Activated naive CD8-positive, alpha-beta T cell treated with anti-CD3 and anti-CD28 coated beads, Interleukin-2, amount 10 ng/mL, durations not matched to agents 7 days and 5 days (primary cell): Measurements from ENCODE around the gene FUS. TPM values are rescaled to one million over a fixed set of nuclear protein-coding genes. Genes with fewer than 3 reads are reported as not detected.
A peak's percentile ranks its signal among the peaks of the same experiment; 100 is the strongest.

Source experiments
- ATAC-seq: fragments of 150-1000 bp; cut with Tn5 transposase; one replicate; pipeline ENCODE4 v1.10.0; 2021; ENCODE audit warnings: low read depth, moderate library complexity
- POLR2A ChIA-PET: fragments of 350-600 bp; sonication (Branson Sonifier 250); formaldehyde crosslinking; loops from one replicate; lab custom pipeline; 2021; ENCODE audit warnings: antibody characterized with exemption; lab: Charles Lee
- DNase-seq: peaks from one replicate; pipeline ENCODE4 v3.0.0; 2021
- H3K27ac Mint-ChIP-seq: one replicate; pipeline ENCODE4 v1.8.0; 2022; ENCODE audit warnings: mild to moderate bottlenecking, mixed read lengths
- H3K27me3 Mint-ChIP-seq: one replicate; pipeline ENCODE4 v1.8.0; 2022; ENCODE audit warnings: mild to moderate bottlenecking, moderate library complexity, mixed read lengths
- H3K36me3 Mint-ChIP-seq: one replicate; pipeline ENCODE4 v1.8.0; 2021; ENCODE audit warnings: mild to moderate bottlenecking, mixed read lengths
- H3K4me1 Mint-ChIP-seq: one replicate; pipeline ENCODE4 v1.8.0; 2021; ENCODE audit warnings: mixed read lengths
- H3K4me3 Mint-ChIP-seq: one replicate; pipeline ENCODE4 v1.8.0; 2022; ENCODE audit warnings: mild to moderate bottlenecking, moderate library complexity, mixed read lengths
- H3K9me3 Mint-ChIP-seq: one replicate; pipeline ENCODE4 v1.8.0; 2021; ENCODE audit warnings: mixed read lengths
- total RNA-seq, 2 experiments: library from RNA; stranded (reverse); gene quantifications; one replicate each; pipeline ENCODE4 v1.2.3, GENCODE V29; 2021

FUS gene
- total RNA-seq = 100 to 1,000 TPM; 540 to 618 TPM

DNA sequence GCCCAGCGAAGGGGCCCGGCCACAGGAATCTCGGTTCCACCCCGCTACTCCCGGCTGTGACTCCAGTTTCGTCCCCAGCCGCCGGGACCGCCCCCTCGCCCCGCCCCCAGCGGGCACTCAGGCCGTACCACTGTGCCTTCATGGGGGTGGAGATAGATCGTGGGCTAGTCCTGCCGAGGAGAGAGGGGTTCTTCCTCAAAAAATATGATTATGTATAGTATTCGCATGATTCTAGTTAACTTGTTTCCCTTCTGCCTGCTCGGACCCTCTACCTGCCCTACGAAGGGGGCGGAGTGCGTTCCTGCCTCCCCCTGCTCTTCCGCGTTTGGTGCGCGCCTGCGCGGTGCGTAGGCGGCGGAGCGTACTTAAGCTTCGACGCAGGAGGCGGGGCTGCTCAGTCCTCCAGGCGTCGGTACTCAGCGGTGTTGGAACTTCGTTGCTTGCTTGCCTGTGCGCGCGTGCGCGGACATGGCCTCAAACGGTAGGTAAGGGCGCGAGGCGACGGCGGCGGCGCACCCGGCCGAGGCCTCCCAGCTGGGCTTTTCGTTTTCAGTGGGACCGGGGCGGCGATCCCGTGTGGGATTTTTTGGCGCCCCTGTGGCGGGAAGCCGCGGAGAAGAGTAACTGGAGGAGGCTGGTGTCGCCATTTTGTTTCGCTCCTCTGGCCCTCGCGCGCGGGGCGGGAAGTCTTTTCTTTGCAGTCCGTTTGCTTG lies at the start of gene FUS:
Gene FUS (plus strand): TSS at position 393 of the 713 bp plus-strand sequence. CDS start 76 bp downstream, at position 469.
- peak within 1 kb of the TSS; percentile 99 for H3K4me3 Mint-ChIP-seq
- H3K9me3 Mint-ChIP-seq = no peaks in the 10 kb centered on the region
- H3K4me1 Mint-ChIP-seq = peaks cover 44% of the 10 kb centered on the region
- DNase-seq (peak; percentile 96), ATAC-seq (peak; percentile 60)
- POLR2A ChIA-PET = interaction anchor here (0.6 to 5.9 kb wide), 57 partner anchors 8 to 693 kb away, joined by 3 to 138 read pairs (median 5); partner anchors contain the start of genes ARMC5, HSD3B7, ITGAX and KAT8
- H3K27me3 Mint-ChIP-seq = no peaks in the 10 kb centered on the region
- H3K36me3 Mint-ChIP-seq = peaks cover 36% of the 10 kb centered on the region
- peak within 1 kb of the TSS; percentile 97 for H3K27ac Mint-ChIP-seq

DNA sequence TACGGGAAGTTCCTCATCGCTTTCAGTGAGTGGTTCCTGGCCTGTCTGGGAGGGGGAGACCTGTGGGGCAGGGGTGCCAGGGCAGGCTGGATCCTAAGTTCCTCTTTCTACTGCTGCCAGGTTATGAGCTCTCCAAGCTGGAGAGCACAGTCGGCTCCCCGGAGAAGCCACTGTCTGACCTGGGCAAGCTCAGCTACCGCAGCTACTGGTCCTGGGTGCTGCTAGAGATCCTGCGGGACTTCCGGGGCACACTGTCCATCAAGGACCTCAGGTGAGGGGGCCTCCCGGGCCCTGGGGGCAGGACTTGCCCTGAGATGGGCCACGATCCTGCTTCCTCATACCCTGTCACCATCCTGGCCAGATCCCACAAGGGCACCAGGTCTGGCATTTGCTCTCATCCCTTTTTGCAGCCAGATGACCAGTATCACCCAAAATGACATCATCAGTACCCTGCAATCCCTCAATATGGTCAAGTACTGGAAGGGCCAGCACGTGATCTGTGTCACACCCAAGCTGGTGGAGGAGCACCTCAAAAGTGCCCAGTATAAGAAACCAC lies 49.5 kb upstream of the FUS start:
- DNase-seq (no peak), ATAC-seq (no peak)
- Mint-ChIP-seq H3K36me3 (peaks cover 4% of the 10 kb centered on the region), H3K27ac (no peak overlapping the region), H3K4me3 (no peak overlapping the region), H3K9me3 (no peaks in the 10 kb centered on the region), H3K4me1 (peaks cover 5% of the 10 kb centered on the region), H3K27me3 (no peaks in the 10 kb centered on the region)
- POLR2A ChIA-PET = interaction anchor here (1.0 to 3.9 kb wide), 2 partner anchors 12 to 13 kb away, joined by 3 to 12 read pairs; partner anchors contain the start of gene KAT8

DNA sequence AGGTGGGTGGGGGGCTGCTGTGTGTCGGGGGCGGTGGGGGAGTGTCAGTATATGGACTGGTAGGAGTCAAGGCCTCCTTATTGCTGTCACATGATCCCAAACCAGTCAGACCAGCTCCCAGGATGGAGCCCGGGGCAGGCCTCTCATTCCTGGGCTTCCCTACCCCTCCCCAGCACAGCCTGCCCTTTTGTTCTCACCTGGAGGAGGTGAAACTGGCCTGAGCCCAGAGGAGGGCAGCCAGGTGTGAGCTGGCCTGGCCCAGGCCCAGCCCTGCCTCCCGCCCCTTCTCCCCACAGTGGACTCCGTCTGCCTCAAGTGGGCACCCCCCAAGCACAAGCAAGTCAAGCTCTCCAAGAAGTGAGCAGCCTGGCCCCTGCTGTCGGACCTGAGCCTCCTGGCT lies 49.0 kb upstream of the FUS start:
- Mint-ChIP-seq H3K36me3 (peaks cover 4% of the 10 kb centered on the region), H3K27ac (no peak overlapping the region), H3K27me3 (no peaks in the 10 kb centered on the region), H3K4me3 (no peak overlapping the region), H3K4me1 (peaks cover 5% of the 10 kb centered on the region), H3K9me3 (no peaks in the 10 kb centered on the region)
- no peak for DNase-seq
- no peak for ATAC-seq
- POLR2A ChIA-PET = interaction anchor here (3.9 kb wide), 1 partner anchor 14 kb away, joined by 12 read pairs; the partner anchor contains the start of gene KAT8

DNA sequence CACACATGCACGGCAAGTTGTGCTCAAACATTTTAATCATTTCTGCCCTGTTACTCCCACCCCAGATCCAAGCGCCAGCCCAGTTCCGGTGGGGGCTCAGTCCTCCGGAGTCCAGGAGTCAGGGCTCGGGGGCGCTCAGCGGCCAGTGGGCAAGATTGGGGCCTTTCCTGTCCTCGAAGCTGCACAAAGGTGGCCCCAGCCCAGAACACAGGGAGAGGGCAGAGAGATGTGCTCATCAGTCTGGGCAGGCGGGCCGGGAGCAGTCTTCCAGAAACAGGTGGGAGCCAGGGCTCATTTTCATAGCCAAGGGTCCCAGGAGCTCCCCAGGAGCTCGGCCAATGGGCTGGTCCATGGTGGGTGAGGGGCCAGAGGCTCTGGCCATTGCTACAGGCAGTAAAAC lies 48.5 kb upstream of the FUS start:
- POLR2A ChIA-PET = interaction anchor here (3.9 kb wide), 1 partner anchor 14 kb away, joined by 12 read pairs; the partner anchor contains the start of gene KAT8
- no peaks in the 10 kb centered on the region for H3K9me3 Mint-ChIP-seq

DNA sequence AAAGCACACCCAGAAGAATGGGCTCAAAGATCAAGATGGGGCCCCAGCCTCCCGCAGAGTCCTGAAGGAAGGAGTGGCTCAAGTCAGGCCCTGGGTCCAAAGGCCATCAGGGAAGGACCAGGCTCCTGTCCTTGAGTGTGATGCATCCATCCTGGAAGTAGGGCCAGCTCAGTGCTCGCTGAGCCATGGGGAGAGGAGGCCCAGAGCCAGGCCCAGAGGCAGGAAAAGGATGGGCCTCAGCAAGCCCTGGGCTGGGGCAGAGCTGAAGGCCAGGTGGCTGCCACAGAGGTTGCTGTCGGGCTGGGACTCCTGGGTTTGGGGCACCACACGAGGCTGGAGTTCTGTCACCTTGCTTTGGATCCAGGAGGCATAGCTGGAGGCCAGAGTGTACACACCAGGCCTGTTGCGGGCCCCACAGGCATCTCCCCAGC lies 48.1 kb upstream of the FUS start:
- no peak for ATAC-seq
- Mint-ChIP-seq H3K27ac (no peak overlapping the region), H3K36me3 (no peaks in the 10 kb centered on the region), H3K4me1 (peaks cover 5% of the 10 kb centered on the region), H3K4me3 (no peak overlapping the region), H3K27me3 (no peaks in the 10 kb centered on the region), H3K9me3 (no peaks in the 10 kb centered on the region)
- POLR2A ChIA-PET = interaction anchor here (3.9 kb wide), 1 partner anchor 15 kb away, joined by 12 read pairs; the partner anchor contains the start of gene KAT8
- no peak for DNase-seq

More for the DNA sequence above, 48.5 kb upstream of the FUS start:
- DNase-seq = no peak
- H3K36me3 Mint-ChIP-seq = peaks cover under 1% of the 10 kb centered on the region
- no peak for ATAC-seq
- H3K4me3 Mint-ChIP-seq = no peak overlapping the region
- H3K27me3 Mint-ChIP-seq = no peaks in the 10 kb centered on the region
- H3K27ac Mint-ChIP-seq = no peak overlapping the region
- H3K4me1 Mint-ChIP-seq = peaks cover 5% of the 10 kb centered on the region

DNA sequence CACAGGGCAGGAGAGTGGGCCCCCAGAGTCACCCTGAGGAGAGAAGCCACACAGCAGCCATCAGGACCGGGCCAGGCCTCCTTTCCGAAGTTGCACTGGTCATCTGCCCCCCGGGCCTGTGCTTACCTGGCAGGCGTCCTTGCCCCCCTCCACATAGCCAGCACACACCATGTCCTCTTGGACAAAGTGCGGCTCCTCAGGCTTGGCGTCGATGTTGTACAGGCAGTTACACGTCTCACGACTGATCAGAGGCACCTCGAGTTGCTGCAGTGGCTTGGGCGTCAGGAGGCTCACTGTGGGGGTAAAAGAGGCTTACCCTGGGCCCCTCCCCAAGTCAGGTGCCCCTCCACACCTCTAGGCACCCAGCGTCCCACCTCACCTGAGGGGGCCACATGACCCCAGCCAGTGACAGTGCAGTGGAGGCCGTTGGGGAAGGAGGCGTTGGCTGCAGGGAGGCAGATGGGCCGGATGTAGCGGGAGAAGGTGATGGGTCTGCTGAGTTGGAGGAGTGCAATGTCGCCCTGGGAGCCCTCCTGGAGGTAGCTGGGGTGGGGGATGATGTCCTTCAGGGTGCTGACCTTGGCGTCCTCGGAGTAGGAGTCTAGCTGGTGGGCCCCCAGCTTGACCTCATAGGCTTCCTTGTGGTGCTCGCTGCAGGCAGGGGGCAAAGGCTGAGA lies 47.5 kb upstream of the FUS start:
- POLR2A ChIA-PET = interaction anchor here (1.5 kb wide), 1 partner anchor 15 kb away, joined by 4 read pairs; the partner anchor contains the start of gene KAT8
- Mint-ChIP-seq H3K36me3 (no peaks in the 10 kb centered on the region), H3K27ac (no peak overlapping the region)

DNA sequence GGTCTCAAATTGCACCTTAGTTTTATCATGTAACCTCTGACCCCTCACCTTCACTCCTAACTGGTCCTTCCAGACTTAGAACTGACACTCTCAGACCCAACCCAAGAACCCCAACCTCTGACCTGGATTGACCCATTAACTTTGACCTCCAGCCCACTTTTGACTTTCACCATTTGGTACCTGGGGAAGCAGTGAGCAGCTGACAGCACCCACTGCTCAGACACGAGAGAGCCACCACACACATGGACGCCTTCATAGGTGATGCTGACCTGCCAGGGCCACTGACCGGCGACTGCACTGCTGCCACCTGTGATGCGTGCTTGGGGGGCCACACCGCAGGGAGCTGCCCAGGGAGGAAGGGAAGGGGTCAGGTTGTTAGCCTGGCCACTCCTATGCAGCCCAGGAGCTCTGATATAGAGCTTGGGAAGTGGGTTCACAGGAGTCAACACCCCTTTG lies 46.9 kb upstream of the FUS start:
- Mint-ChIP-seq H3K36me3 (no peaks in the 10 kb centered on the region), H3K9me3 (no peaks in the 10 kb centered on the region), H3K27ac (no peak overlapping the region), H3K4me3 (no peak overlapping the region), H3K4me1 (peaks cover 5% of the 10 kb centered on the region), H3K27me3 (no peaks in the 10 kb centered on the region)
- DNase-seq (no peak), ATAC-seq (no peak)
- POLR2A ChIA-PET = interaction anchor here (1.5 kb wide), 1 partner anchor 15 kb away, joined by 4 read pairs; the partner anchor contains the start of gene KAT8

More for the DNA sequence above, 47.5 kb upstream of the FUS start:
- Mint-ChIP-seq H3K9me3 (no peaks in the 10 kb centered on the region), H3K4me1 (peaks cover 5% of the 10 kb centered on the region), H3K27me3 (no peaks in the 10 kb centered on the region), H3K4me3 (no peak overlapping the region)
- no peak for ATAC-seq
- DNase-seq = no peak

DNA sequence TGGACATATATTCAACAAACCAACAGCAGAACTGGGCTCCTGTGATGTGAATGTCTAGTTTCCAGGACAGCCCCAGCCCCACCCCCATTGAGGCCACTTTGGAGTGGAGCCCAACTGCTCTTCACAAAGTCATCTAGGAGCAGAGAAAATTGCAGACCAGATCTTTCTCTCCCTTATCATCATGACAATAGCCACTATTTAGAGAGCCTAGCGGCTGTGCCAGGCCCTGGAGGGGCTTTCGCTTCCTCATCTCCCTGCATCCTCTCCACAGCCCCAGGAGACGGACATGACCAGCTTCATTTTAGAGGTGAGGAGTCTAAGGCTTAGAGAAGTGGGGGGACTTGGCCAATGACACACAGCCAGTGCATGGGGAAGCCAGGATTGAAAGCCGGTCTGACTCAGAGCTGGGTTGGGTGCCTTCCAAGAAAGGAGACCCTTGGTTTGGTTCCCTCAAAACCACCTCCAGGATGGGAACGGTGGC lies 45.8 kb upstream of the FUS start:
- no peak for DNase-seq
- POLR2A ChIA-PET = interaction anchor here (1.5 to 1.8 kb wide), 2 partner anchors 17 kb away, joined by 4 read pairs; partner anchors contain the start of gene KAT8
- H3K9me3 Mint-ChIP-seq = no peaks in the 10 kb centered on the region
- ATAC-seq = no peak
- H3K4me3 Mint-ChIP-seq = no peak overlapping the region
- no peaks in the 10 kb centered on the region for H3K4me1 Mint-ChIP-seq
- no peaks in the 10 kb centered on the region for H3K36me3 Mint-ChIP-seq
- H3K27me3 Mint-ChIP-seq = no peaks in the 10 kb centered on the region
- no peak overlapping the region for H3K27ac Mint-ChIP-seq

DNA sequence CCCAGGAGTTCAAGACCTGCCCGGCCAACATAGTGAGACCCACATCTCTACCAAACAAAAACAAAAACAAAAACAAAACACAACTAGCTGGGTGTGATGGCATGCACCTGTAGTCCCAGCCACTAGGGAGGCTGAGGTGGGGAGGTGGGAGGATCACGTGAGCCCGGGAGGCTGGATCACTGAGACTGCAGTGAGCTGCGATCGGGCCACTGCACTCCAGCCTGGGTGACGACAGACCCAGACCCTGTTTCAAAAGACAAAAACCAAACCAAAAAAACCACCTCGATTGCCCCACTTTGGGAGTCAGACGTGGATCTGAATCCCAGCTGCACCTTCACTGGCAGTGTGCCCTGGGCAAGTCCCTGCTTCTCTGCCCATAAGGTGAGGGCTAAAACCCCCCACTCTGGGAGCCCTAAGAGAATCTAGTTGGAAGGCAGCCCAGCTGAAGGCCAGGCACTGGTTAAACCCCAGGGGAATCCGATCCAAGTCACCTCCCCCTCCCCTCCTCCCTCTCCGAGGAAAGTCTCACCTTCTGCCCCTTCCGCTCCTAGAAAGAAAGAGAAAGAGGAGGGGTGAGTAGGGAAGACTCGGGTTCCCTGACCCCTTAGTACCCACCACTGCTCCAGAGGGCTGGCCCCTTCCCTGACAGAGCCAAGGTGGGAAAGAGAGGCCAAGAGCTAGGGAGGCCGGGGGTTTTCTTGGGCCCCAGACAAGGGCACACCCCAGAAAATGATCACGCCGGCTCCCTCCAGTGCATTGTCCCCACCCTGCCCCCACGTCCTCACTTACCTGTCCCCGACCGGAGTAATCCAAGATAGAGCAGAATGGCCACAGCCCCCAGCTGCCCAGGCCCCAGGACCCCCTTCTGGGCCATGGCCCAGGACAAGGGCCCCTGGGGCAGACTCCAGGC lies 45.1 kb upstream of the FUS start:
- no peak for DNase-seq
- POLR2A ChIA-PET = interaction anchor here (1.8 kb wide), 1 partner anchor 17 kb away, joined by 4 read pairs; the partner anchor contains the start of gene KAT8

DNA sequence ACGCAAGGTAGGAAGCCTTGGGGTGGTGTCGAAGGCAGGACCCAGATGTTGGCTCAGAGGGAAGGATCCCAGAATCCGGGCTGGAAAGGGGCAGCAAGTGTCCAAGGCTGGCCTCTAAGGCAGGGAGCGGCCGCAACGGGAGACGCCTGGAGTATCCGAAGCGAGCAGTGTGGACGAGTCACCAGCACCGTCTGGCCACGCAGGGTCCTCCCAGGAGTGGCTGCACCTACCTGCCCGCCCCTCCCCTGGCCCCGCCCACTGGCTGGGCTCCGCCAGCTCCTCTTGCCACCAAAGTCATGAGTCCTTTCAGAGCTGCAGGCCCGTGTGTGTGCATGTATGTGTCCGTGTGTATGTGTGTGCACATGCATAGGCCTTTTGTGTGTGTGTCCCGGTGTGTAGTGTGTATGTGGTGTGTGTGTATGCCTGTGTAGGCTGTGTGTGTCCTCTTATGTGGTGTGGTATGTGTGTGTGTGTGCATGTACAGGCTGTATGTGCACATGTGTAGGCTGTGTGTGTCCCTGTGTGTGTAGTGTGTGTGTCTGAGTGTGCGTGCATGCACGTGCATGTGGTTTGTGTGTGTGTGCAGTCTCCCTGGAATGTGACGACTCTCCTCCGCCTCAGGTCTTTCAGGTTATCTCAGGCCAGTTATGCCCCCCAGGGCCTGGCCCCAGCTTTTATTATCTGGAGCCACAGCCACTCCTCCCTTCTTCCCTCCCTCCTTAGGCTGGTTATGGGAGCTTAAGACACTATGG lies 44.2 kb upstream of the FUS start, which contains the start of gene PRSS8:
Gene PRSS8 (minus strand): TSS at position 193 of the 752 bp plus-strand sequence. CDS start 229 bp downstream, outside the sequence.
- Mint-ChIP-seq H3K27me3 (no peaks in the 10 kb centered on the region), H3K36me3 (no peaks in the 10 kb centered on the region), H3K4me1 (no peaks in the 10 kb centered on the region), H3K27ac (no peak within 1 kb of the TSS), H3K4me3 (no peak within 1 kb of the TSS), H3K9me3 (no peaks in the 10 kb centered on the region)
- no peak for DNase-seq
- no peak for ATAC-seq
- POLR2A ChIA-PET = interaction anchor here (1.8 kb wide), 1 partner anchor 18 kb away, joined by 4 read pairs; the partner anchor contains the start of gene KAT8

More for the DNA sequence above, 45.1 kb upstream of the FUS start:
- no peaks in the 10 kb centered on the region for H3K4me1 Mint-ChIP-seq
- H3K27me3 Mint-ChIP-seq = no peaks in the 10 kb centered on the region
- H3K9me3 Mint-ChIP-seq = no peaks in the 10 kb centered on the region
- H3K27ac Mint-ChIP-seq = no peak overlapping the region
- no peaks in the 10 kb centered on the region for H3K36me3 Mint-ChIP-seq
- H3K4me3 Mint-ChIP-seq = no peak overlapping the region
- no peak for ATAC-seq

DNA sequence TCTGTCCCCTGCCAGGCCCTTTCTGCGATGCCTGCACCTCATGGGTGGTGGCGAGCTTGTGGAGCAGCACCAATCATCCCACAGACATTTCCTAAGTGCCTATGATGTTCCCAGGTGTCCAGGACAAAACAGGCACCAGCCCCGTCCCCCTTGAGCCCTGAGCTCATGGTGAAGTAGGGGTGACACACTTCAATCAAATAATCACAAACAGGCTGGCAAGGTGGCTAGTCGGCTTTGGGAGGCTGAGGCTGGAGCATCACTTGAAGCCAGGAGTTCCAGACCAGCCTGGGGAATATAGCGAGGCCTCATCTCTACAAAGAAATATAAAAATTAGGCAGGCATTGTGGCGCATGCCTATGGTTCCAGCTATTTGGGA lies 43.7 kb upstream of the FUS start:
- H3K9me3 Mint-ChIP-seq = no peaks in the 10 kb centered on the region
- no peaks in the 10 kb centered on the region for H3K36me3 Mint-ChIP-seq
- DNase-seq (no peak), ATAC-seq (no peak)
- POLR2A ChIA-PET = interaction anchor here (1.8 kb wide), 1 partner anchor 19 kb away, joined by 4 read pairs; the partner anchor contains the start of gene KAT8
- no peak overlapping the region for H3K27ac Mint-ChIP-seq
- no peaks in the 10 kb centered on the region for H3K27me3 Mint-ChIP-seq
- no peaks in the 10 kb centered on the region for H3K4me1 Mint-ChIP-seq
- no peak overlapping the region for H3K4me3 Mint-ChIP-seq
